22Rv1 (cell line): Measurements from ENCODE around the gene KCNIP4.

ENCODE experiments used
- ZFX ChIP-seq: fragments of 450-650 bp; IDR thresholded peaks from 2 replicates; pipeline ENCODE4 v1.6.1; 2017; ENCODE audit warnings: antibody characterized with exemption, borderline replicate concordance
- TF ChIP-seq, protein P1 (sequence below): fragments of 450-650 bp; IDR thresholded peaks from 2 replicates; pipeline ENCODE4 v1.5.1; 2017; ENCODE audit warnings: mild to moderate bottlenecking

DNA sequence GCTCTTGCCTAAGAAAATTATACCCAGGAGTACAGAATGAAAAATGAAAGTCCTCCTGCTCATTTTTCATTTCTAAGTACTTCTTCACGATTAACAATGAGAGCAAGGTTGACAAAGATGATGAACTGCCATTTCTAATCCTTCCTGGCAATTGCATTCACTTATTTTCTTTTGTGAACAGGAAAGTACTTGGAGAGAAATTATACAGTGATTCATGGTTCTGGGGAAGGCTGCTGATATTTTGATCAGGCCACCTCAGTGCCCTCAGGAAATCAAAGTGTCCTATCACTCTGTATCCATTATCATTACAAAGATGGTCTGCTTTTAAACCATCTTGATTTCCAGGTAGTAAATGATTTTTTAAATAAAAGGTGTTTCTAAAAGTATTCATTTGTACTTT, 780.9 kb downstream of the KCNIP4 start:
- TF ChIP-seq, protein P1, sequence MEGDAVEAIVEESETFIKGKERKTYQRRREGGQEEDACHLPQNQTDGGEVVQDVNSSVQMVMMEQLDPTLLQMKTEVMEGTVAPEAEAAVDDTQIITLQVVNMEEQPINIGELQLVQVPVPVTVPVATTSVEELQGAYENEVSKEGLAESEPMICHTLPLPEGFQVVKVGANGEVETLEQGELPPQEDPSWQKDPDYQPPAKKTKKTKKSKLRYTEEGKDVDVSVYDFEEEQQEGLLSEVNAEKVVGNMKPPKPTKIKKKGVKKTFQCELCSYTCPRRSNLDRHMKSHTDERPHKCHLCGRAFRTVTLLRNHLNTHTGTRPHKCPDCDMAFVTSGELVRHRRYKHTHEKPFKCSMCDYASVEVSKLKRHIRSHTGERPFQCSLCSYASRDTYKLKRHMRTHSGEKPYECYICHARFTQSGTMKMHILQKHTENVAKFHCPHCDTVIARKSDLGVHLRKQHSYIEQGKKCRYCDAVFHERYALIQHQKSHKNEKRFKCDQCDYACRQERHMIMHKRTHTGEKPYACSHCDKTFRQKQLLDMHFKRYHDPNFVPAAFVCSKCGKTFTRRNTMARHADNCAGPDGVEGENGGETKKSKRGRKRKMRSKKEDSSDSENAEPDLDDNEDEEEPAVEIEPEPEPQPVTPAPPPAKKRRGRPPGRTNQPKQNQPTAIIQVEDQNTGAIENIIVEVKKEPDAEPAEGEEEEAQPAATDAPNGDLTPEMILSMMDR, result no peak
- TF ChIP-seq ZFX, result no peak
